Mammary epithelial cell (primary cell): ENCODE results near the gene CDIPT.

Experiments
- EZH2 ChIP-seq: IDR thresholded peaks from 2 replicates; pipeline ENCODE4 v1.6.1; 2012; ENCODE audit warnings: low read length, inconsistent platforms, borderline replicate concordance
- TF ChIP-seq, protein P1 (sequence below), 2 donors: IDR thresholded peaks in 1 of 2; conservative IDR thresholded peaks in 1 of 2; 2 replicates each; pipeline ENCODE4 v1.5.1; 2011 to 2012; ENCODE audit warnings: inconsistent platforms in 2 of 2, low read length in 2 of 2, mild to moderate bottlenecking in 2 of 2, control low read depth in 1 of 2, low read depth in 1 of 2; ENCODE audit not compliant: insufficient read depth in 1 of 2; ENCODE audit errors: extremely low read depth in 1 of 2

- TF ChIP-seq, protein P1, sequence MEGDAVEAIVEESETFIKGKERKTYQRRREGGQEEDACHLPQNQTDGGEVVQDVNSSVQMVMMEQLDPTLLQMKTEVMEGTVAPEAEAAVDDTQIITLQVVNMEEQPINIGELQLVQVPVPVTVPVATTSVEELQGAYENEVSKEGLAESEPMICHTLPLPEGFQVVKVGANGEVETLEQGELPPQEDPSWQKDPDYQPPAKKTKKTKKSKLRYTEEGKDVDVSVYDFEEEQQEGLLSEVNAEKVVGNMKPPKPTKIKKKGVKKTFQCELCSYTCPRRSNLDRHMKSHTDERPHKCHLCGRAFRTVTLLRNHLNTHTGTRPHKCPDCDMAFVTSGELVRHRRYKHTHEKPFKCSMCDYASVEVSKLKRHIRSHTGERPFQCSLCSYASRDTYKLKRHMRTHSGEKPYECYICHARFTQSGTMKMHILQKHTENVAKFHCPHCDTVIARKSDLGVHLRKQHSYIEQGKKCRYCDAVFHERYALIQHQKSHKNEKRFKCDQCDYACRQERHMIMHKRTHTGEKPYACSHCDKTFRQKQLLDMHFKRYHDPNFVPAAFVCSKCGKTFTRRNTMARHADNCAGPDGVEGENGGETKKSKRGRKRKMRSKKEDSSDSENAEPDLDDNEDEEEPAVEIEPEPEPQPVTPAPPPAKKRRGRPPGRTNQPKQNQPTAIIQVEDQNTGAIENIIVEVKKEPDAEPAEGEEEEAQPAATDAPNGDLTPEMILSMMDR (conservative IDR thresholded peaks at IDR 0.05 in 1 of 2, IDR thresholded peaks at IDR 0.05 in 1 of 2; ENCODE audit: extremely low read depth in 1 of 2, insufficient read depth in 1 of 2, low read depth in 1 of 2, low read length in 2 of 2) = no peak
- TF ChIP-seq EZH2 = no peak
Observed at GRCh38 chr16:29910819-29911675, 48.0 kb upstream of the CDIPT start.
